ENCODE results near the gene MCM5.
"Not testable (repeated sequence)": the region's sequence is repeated elsewhere in the genome, so short reads cannot be mapped to it uniquely, and the experiment has no call there.

The MCM5 gene

DNA sequence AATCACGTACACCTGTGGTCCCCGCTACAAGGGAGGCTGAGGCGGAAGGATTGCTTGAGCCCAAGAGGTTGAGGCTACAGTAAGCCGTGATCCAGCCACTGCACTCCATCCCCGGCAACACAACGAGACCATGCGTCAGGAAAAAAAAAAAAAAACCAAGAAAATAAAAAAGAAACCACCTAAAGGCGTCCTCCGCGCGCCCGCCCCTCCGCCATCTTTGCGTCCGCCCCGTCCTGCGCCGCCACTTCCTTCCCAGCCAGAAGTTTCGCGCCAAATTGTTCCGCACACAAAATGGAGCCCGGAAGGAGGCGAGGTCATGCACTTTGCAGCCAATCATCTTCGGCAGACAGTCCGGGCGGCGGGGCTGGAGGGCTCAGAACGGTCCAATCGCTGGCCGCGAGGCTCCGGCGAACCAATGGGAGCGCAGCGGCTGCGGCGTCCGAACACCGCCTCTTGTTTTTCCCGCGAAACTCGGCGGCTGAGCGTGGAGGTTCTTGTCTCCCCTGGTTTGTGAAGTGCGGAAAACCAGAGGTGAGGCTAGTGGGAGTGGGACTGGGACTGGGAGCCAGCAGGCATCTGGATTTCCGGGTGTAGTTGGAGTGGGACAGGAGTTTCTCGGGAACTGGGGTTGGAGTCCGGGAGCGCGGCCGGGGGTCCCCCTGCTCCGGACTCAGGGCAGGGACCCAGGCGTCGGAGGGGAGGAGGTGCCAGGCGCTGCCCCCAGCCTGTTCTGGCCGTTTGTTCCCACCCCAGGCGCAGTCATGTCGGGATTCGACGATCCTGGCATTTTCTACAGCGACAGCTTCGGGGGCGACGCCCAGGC, at the start of gene MCM5:
MCM5 (plus strand) TSS at position 463 of the 823 bp plus-strand sequence; CDS start at position 762, 299 bp downstream.
- peak; percentile 93 for DNase-seq

DNA sequence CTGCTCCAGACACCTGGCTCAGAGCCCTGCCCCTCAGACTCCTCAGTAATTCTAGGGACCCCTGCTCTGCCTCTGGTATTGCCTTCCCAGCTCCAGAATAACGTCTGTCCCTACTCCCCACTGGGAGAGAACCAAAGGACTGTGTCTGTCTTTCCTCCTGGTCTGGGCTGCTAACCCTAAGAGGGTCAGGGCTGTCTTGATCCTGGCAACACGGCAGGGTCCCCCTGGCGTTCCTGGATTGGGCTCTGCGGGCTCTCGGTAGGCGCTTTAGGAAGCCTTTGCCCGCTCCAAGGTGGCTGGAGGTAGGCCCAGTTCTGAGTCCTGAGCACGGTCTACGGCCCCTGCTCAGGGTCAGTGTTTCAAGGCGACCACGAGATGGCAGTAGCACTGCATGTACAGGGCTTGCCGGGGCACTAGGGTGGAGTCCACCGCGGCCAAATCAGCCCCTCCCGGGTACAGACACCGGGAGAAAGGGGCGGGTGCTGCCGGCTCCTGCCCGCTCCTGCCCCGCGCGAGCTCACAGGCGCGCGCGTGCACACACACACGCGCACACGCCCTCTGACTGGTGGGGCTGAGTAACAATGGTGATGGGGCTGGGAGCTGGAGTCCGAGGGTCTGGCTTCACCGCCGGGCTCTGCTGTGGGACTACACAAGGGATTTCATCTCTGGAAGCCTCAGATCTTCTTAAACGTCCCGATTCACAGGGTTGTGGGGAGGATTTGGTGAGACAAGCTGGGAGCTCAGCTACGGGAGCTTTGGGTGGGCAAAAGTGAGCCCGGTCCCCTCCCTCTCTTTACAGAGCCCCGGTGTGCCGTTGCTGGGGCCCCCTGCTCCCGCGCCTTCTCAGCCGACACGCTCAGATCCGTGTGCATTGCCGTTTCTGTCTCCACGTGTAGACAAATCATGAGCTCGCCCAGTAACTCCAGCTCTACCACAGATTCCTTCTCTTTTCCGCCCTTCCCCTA, 49.1 kb upstream of the MCM5 start:
- DNase-seq = peak; percentile 68

DNA sequence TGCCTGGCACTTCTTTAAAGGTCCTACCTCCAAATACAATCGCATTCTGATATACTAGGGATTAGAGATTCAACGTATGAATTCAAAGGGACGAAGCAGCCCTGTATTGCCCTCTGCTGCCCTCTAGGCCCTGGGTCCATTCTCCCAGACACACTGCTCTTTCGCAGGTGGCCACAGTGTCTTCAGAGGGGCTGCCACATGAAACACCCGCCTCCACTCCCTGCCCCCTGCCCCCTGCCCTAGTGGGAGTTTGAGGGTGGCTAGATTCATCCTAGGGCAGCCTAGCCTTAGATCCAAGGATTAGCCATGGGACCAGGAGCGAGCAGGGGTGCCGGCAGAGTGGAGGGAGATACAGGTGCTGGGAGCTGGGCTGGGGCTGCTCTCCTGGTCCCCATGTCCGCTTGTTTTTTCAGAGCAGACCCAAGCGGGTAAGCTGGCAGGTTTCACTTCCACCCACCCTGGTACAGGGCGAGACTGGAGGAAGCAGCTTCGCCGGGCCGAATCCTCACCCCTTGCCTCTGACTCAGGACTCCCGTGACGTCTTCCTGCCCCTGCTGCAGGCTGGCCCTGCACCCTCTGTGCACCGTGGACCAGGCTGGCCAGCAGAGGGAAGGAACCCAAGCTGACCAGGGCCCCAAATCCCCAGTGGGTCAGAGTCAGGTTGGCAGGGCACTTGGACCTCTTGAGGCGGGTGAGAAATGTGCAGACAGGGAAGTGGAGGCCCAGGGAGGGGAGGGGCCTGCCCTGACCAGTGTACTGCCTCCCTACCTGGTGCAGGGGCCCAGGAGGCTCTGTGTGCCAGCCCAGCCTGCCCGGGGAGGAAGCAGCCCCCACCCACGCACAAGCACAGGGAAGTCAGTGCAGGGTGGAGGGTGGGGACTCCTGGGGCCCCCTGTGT, 47.5 kb upstream of the MCM5 start:
- DNase-seq = no peak

DNA sequence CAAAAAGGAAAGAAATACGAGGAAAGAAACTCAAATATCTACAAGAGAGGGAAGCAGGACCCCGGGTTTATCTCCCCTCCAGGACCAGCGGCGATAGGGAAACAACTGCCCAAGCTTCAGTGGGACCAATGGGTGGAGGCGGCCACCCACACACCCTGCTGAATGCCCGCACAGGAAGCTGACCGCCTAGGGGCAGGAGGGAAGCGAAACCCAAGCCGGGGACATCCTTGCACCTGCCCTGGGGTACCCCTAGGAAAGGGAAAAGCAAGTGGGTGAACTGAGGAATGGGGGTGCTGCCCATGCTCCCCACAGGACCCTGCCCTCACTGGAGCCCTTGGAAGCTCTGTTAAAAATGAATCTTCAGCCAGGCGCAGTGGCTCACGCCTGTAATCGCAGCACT, 46.6 kb upstream of the MCM5 start:
- no peak for DNase-seq

DNA sequence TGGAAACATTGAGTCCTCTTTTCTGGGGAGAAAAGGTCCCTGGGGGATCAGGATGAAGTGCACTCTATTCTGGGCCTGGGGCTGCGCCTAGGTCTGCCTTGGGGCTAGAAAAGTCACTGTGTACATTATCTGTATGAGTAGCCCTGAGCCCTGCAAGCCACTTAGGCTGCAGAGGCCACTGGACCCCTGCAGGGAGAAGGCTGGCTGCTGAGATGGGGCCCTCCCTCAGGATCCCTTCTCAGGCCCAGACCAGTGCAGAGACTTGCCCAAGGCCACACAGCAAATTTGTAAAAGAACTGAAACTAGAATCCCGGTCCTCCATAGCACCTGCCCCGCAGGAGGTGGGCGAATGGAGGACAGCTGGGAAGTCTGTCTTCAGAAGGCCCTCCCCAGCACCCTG, 45.9 kb upstream of the MCM5 start:
- DNase-seq = no peak

DNA sequence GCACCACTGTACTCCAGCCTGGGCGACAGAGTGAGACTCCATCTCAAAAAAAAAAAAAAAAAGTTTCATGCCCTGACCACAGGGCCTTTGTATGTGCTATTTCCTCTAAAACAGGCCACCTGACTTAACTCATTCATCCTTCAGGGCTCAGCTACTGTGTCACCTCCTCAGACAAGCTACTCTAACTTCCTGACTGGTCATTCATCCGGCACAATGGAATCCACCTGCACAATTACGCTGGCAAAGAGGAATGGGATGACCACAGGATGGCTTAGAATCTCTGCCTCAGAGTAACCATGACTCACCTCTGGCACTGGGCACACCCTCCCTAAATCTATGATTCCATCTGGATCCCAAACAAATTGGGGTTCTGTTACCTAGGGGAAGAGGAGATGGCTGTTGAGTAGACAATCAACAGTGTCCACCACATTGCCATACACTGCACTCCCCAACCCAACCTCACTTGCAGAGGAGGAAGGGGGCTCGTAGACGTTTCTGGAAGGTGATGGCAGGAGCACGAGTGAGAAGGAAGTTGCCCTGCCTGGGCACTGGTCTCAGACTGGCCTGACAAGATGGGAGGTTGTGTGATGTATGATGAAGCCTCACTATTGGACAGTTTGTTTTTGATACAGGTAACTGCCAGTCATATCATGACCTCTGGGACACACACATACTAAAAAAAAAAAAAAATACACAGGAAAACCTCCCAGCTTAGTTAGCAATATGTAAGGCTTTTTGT, 41.9 kb upstream of the MCM5 start:
- DNase-seq = no peak

DNA sequence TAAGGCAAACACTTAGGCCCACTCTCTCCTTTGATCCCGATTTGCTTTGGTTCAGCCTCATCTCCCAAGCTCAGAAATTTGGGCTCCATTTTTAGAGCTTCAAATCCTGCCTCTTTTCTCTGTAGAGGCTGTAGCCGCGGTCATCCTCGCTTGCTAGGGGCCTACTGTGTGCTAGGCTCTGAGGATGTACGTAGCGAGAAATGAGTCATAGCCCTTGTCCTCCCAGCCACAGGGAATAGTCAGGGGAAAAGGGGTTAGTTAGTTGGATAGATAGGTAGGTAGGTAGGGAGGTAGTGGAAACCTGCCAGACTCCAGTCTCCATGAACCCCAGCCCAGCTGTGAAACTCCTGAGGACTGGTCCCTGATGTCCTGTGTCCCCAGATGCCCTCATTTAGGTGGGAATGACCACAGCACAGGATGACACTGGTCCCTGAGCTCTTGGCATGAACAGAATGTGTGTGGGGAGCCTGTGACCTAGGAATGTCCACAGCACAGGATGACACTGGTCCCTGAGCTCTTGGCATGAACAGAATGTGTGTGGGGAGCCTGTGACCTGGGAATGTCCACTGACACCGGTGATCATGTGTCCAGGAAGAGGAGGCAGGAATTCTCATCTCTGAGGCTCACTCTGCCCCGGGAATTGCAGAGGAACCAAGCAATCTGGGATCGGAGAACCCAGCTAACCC, 40.4 kb upstream of the MCM5 start:
- DNase-seq = no peak

DNA sequence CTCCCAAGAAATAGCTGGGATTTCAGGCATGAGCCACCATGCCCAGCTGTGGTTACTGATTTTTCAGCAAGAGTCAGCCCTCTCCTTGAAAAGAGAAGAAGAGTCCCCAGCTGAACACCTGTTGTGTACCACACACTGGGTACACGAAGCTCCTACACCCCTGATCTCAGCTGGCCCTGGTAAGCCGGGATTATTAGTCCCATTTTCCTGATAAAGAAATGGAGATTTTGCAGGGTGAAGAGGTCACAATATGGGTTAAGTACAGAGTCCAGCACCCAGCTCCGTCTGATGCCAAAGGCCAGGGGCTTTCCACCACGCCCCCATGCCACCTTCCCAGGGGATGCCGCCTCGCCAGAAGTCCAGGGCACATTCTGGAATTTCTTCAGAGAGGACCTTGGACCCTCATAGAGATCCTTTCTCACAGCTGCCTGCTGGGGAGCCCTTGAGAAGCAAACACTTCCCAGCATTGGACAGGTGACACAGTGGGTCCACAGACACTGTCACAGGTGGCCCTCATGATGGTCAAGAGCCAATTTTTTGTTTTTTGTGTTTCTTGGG, 38.9 kb upstream of the MCM5 start:
- DNase-seq = no peak

DNA sequence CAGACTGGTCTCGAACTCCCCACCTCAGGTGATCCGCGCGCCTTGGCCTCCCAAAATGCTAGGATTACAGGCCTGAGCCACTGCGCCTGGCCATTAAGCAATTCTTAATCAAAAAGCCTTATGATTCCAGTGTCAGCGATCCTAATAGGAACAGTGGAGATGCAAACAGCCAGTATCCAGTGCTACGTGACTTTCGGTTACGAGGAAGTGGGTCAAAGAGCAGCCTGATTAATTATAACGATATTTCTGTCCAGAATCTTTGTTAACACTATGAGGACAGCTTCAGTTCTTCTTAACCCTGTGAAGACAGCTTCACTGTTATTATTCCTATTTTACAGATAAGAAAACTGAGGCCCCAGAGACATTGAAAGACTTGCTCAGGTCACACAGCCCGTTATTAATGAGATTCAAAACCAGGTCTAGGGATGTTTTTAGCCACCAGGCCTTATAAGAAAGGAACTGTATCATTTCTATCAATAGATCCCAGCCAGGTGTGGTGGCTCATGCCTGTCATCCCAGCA, 36.3 kb upstream of the MCM5 start:
- DNase-seq = no peak

DNA sequence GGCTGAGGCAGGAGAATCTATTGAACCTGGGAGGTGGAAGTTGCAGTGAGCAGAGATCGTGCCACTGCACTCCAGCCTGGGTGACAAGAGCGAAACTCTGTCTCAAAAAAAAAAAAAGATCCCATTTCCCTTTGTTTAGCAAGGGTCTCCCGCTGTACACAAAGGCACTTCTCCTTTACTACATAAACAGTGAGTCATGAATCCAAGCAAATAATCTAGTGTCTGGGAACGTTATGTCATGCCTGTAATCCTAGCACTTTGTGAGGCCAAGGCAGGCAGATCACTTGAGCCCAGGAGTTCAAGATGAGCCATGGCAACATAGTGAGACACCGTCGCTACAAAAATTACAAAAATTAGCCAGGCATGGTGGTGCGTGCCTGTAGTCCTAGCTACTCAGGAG, 35.7 kb upstream of the MCM5 start:
- not testable (repeated sequence) for DNase-seq

DNA sequence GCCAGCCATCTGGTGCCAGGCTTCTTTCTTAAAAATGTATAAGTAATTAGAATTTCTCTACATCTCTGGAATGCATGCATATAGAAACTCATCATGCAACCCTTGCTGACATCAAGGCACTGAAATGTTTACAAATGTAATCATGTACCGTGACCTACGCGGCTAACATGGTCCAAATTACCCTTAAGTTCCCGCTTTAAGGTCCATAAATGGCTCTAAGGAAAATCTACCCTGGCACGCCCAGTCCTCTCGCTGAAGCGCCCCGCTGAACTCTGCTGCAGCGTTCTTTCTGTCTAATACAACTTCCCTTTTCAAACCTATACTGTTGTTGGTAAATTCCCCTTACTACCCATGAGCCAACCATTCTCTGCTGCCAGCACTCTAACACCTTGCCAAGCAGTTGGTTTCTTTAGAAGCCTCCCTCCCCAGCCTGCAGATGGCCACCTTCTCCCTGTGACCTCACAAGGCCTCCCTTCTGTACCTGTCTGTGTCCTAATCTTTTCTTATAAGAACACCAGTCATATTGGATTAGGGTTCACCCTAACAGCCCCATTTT, 32.5 kb upstream of the MCM5 start:
- DNase-seq = no peak

DNA sequence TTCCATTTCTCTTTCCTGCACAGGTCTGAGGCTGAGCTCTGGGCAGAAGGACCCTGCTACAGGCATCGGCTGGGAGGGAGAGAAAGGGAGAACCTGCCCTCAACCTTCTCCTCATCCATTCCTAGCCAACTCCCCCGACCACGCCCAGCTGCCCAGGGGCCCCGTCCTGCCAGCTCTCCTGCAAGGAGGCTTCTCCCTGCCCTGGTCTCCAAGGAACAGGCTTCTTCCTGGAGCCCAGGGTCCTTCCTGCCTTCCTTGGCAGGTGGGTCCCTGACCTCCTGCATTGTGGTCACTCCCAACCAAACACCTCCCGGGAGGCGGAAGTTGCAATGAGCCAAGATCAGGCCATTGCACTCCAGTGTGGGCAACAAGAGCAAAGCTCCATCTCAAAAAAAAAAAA, 31.6 kb upstream of the MCM5 start:
- DNase-seq = no peak

DNA sequence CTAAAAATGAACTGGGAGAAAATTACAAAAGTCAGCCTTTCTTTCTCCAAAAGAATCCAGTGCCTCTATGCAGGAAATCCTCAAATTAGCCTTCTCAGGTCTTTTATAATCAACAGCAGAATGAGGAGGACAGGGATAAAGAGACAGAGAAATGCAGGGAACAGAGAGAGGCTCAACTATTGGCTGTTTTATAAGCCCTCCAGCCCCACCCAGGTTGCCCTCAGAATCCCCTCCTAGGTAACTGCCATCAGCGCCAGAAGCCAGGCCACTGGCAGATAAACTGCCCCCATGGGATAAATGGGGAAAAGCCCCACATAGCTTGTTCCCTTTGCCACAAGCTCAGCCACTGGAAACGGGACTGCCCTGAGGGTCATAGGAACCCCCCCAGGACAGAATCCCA, 29.9 kb upstream of the MCM5 start:
- no peak for DNase-seq

DNA sequence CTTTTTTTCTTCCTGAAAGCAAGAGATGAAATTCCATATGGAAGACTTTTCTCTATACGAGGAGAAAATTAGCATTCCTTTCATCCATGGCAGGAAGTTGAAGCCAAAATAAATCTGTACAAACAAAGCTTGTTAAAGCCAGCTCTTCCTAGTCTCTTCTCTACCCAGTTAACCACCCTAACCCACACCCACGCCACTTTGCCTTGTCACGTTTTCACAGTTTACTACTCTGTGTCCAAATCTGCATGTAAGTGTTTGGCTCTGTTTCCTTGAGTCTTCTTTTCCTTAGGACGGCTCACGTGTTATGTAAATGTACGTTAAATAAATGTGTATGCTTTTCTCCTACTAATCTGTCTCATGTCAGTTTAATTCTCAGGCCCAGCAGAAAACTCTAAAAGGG, 26.2 kb upstream of the MCM5 start:
- DNase-seq = no peak

DNA sequence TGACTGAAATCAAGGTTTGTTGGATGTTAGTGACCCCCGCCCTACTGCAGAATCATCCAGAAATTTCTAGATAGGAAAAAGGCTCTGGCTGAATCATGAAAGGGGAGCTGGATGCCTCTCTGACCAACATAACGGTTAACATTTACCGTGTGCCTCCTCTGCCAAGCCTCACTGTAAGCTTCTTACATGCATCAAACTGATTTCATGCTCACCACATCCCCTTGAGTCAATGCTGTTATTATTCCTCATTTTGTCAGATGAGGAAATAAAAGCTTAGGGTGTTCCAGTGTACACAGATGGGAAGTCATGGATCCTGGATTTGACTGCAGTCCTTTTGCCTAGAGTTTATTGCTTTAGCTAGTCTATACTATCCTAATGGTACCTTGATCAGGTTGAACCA, 24.9 kb upstream of the MCM5 start:
- DNase-seq = no peak

DNA sequence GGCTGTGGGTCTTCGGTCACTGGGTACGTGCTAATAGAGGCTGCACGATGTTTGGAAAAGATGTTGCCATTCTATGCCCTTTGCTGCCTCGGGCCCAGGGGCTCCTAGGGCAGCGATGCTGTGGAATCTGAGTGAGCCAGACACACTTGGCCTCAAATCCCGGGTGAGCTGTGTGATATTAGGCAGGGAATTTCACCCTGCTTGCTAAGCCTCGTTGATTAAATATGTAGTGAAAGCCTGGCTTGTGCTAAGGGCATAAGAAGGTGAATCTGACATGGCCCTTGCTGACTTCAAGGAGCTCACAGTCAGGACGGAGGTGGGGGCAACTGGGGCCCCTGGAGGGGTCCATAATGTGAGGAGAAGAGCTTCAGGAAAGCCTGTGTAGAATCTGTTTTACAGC, 24.4 kb upstream of the MCM5 start:
- no peak for DNase-seq

DNA sequence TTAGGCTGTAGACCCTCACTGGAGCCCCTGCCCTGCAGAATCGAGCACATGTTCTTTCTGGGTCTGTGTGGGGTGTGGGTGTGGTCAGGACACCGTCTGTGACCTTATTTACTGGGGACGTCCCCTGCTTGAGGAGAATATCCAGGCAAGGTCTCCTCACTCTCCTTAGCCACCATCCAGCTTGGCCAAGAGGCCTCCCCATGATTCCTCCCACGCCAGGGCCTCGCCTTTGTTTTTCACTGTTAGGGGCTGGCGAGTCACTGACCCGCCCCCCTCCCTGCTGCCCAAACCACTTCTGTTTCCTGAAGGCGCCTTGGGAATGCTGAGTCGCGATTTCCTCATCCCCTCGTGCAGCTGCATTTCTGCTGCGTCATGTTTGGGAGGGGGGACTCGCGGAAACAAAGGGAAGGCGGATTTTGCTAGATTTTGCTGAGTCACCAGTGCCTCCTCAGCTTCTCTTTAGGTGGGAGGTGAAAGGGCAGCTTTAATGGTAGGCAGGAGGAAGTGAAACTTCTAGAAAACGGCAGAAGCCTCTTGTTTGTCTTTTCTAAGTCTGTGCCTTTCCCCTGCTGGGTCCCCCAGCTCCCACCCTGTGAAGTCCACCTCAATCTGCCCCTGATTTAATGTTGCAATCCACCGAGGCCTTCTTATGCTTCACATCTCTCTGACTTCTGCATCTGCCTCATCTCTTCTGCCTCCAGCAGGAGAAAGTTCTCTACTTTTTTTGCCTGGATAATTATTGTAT, 23.0 kb upstream of the MCM5 start:
- no peak for DNase-seq

DNA sequence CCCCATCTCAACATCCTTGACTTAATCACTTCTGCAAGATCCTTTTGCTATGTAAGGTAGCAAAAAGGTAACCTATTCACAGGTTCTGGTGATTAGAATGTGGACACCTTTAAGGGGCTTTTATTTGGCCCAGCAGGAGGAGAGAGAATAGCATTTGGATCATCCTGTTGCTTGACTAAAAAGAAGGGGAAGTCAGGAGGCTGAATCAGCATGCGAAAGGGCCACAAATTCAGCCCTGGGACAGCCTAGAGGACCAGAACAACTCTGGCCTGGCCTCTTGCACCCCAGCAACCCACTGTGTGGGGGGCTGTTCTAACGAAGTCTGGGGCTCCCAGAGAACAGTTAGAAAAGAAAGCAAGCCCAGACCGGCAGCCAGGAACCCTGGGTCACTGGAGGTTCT, 22.2 kb upstream of the MCM5 start:
- DNase-seq = no peak

DNA sequence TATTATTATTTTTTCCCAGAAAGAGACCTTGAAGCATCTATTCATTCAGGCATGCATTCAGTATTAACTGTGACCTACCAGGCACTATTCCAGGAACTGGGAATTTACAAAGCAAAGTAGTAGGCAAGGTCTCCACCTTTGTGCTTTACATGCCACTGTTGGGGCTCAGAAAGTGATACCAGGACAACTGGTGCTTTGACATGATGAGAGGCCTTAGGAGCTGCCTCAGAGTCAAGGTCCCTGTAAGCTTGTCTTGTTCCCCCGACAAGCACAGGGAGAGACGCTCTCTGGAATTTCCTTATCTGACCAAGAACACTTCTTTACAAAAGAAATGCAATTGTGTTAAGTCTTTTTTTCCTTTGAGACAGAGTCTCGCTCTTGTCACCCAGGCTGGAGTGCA, 21.3 kb upstream of the MCM5 start:
- no peak for DNase-seq
